ENCODE data around the gene POP5. TPM values are rescaled to one million over a fixed set of nuclear protein-coding genes. Genes with fewer than 3 reads are reported as not detected.
A peak's percentile ranks its signal among the peaks of the same experiment; 100 is the strongest.
"Not testable (repeated sequence)": the region's sequence is repeated elsewhere in the genome, so short reads cannot be mapped to it uniquely, and the experiment has no call there.

Gene POP5, protein sequence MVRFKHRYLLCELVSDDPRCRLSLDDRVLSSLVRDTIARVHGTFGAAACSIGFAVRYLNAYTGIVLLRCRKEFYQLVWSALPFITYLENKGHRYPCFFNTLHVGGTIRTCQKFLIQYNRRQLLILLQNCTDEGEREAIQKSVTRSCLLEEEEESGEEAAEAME
- 10 to 100 TPM; 17.3 to 31.1 (median 24.4) TPM for polyA plus RNA-seq (ENCODE audit: insufficient read length in 10 of 10)
- long read RNA-seq, donor 1, transcript POP5-202 (5 exons, 801 nt), result major isoform, 8 of 12 reads
- long read RNA-seq, donor 1, partial matches to known transcripts, result 0 of 12 reads
- long read RNA-seq, donor 1, other reads (novel, unspliced or antisense), result 0 of 12 reads
- long read RNA-seq, donor 2, partial matches to known transcripts, result 0 of 6 reads
- long read RNA-seq, donor 2, other reads (novel, unspliced or antisense), result 0 of 6 reads
- long read RNA-seq, donor 3, result 0 reads
- long read RNA-seq, donor 4, partial matches to known transcripts, result 0 of 8 reads
- long read RNA-seq, donor 4, other reads (novel, unspliced or antisense), result 0 of 8 reads
- long read RNA-seq, donor 5, transcript POP5-207 (1 exons, 578 nt), result major isoform, 5 of 15 reads
- long read RNA-seq, donor 5, partial matches to known transcripts, result 0 of 15 reads
- long read RNA-seq, donor 5, other reads (novel, unspliced or antisense), result 0 of 15 reads
- long read RNA-seq, donor 6, transcript POP5-202 (5 exons, 801 nt), result major isoform, 8 of 17 reads
- long read RNA-seq, donor 6, partial matches to known transcripts, result 0 of 17 reads
- long read RNA-seq, donor 6, other reads (novel, unspliced or antisense), result 0 of 17 reads
- long read RNA-seq, donor 7, transcript POP5-202 (5 exons, 801 nt), result major isoform, 7 of 10 reads
- long read RNA-seq, donor 7, partial matches to known transcripts, result 0 of 10 reads
- long read RNA-seq, donor 7, other reads (novel, unspliced or antisense), result 0 of 10 reads
- long read RNA-seq, donor 8, partial matches to known transcripts, result 0 of 8 reads
- long read RNA-seq, donor 8, other reads (novel, unspliced or antisense), result 0 of 8 reads
- long read RNA-seq, donor 9, partial matches to known transcripts, result 0 of 2 reads
- long read RNA-seq, donor 9, other reads (novel, unspliced or antisense), result 0 of 2 reads

DNA sequence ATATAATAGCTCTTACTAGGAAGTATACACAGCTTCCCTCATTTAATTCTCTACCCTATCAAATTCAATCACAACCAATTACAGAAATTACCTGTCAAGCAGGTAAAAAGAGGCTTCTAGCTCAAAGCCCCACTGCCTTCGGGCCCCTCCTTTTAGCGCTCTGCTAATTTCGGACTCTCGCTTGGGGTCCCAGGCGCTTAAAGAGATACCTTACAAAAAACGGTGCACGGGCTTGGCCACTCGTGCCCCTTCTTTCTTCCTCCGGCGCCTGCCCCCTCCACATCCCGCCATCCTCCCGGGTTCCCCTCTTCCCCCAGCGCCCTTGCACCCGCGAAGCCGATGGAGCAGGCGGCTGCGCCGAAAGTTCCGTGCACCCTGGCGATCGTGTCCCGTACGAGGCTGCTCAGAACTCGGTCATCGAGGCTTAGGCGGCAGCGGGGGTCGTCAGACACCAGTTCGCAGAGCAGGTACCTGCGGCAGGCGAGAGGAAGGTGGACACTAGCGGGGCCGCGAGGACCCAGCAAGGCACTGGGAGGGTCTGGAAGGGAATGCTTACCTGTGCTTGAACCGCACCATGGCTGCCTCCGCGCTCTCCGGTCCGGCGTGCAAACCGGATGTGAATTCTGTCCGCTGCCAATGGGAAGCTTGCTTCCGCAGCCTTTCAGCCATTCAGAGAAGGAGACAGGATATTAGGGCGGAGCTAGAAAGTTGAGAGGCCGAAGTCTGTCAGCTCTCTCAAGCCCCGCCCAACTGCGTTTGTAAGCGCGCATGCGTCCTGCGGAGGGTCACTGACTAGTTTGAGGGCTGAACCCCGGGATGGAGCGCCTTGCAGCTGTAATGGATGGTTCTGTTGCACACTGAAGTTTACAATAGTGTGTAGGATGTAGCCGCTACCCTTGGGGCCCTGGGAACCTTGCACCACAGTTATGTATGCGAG, at the start of gene POP5:
Gene POP5 (minus strand): TSS at position 616 of the 937 bp plus-strand sequence. CDS start 40 bp downstream, at position 576.
- peak; percentile 97 to 98 (median 97) for DNase-seq

- no peak for DNase-seq
Measured at GRCh38 chr12:120630104-120630892, 49.1 kb upstream of the POP5 start.

- DNase-seq, result no peak
Measured at GRCh38 chr12:120628919-120629318, 47.7 kb upstream of the POP5 start.

DNA sequence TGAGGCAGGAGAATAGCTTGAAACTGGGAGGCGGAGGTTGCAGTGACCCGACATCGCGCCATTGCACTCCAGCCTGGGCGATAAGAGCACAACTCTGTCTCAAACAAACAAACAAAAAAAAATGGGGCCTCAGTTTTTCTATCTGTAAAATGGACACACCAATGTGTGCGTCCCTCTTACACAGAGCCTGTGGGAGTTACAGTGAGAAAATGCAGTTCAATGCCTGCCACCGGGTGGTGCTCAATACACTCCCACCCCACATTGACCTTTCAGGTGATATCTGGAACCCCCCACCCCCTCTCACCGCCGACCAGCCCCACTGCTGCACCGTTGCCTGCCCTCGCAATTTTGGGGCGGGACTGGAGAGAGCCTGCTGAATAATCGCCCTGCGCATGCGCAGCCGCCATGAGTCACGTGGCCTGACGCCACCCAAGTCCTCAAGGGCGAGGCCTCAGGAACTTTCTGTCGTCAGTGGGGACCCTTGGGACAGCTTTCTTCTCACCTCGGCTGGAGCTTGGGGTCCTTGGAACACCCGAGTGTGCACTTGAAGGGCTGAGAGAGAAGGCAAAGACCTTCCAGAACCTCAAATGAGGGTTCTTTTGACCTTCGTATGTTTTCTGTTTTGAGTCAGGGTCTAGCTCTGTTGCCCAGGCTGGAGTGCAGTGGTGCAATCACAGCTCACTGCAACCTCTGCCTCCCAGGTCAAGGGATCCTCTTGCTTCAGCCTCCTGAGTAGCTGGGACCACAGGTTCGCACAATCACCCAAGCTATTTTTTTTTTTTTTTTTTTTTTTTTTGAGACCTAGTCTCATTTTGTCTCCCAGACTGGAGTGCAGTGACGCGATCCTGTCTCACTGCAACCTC, 44.6 kb upstream of the POP5 start:
- DNase-seq, result no peak

DNA sequence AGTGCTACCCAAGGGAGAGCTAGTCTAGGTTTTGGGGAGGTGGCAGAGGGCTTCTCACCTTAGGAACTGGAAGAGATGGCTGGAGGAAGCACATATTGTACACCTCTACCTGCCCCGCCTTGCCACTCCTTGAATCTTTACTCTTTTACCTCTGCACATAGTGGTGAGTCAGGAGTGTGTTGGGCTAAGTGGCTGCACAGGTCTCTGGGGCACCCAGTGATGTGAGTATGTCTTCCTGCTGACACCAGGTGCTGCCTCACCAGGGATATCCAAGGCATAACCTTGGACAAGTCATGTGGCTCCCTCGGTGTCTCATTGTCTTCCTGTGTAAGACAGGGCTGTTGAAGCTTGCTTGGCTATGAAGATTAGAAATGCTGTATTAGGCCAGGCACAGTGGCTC, 39.4 kb upstream of the POP5 start:
- no peak for DNase-seq

DNA sequence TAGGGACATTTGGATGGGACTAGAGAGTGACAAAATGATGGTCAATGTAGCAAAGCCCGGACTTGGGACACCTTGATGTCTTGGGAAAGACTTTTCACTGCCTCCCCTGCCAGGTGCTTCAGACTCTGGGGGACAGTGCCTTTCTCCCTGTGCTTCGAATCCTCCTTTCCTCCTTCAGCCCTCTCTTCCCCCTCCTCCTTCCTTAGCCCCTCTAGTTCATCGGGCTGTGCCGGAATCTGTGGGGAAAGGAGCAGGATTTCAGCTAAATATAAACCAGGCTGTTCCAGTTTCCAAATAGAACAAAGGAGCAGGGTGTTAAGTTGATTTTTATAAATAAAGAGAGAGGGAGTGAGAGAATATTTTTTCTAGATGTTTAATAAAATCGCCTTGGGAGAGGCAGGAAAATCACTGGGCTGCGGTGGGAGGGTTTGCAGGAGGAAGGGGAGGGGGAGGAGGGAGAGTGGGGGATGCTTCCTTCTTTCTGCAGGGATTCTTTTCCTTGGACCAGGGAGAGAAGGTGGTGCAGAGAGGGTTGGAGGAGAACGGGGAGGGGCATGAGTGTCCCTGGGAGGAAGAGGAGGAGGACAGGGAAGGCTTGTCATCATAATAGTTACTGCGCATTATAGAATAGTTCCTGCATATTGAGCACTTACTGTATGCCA, 37.9 kb upstream of the POP5 start:
- DNase-seq, result no peak

GRCh38 chr12:120617767-120618166, 36.6 kb upstream of the POP5 start:
- not testable (repeated sequence) for DNase-seq

- DNase-seq, result not testable (repeated sequence)
Measured at GRCh38 chr12:120617193-120617592, 36.0 kb upstream of the POP5 start.

DNA sequence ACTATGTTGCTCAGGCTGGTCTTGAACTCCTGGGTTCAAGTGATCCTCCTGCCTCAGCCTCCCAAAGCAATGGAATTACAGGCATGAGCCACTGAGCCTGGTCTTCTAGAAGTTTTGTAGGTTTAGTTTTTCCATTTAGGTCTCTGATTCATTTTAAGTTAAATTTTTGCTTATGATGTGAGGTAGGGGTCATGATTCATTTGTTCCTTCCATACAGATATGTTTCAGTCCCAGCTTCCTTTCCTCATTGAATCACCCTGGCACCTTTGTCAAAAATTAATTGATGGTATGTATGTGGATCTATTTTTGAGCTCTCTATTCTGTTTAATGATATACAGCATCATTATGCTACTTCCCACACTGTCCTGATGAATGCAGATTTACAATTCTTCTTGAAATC, 33.6 kb upstream of the POP5 start:
- no peak for DNase-seq

- DNase-seq, result not testable (repeated sequence)
Measured at GRCh38 chr12:120611534-120611933, 30.3 kb upstream of the POP5 start.

- DNase-seq, result no peak
Measured at GRCh38 chr12:120610560-120610959, 29.4 kb upstream of the POP5 start.

GRCh38 chr12:120602416-120602815, 21.2 kb upstream of the POP5 start:
- DNase-seq, result not testable (repeated sequence)

DNA sequence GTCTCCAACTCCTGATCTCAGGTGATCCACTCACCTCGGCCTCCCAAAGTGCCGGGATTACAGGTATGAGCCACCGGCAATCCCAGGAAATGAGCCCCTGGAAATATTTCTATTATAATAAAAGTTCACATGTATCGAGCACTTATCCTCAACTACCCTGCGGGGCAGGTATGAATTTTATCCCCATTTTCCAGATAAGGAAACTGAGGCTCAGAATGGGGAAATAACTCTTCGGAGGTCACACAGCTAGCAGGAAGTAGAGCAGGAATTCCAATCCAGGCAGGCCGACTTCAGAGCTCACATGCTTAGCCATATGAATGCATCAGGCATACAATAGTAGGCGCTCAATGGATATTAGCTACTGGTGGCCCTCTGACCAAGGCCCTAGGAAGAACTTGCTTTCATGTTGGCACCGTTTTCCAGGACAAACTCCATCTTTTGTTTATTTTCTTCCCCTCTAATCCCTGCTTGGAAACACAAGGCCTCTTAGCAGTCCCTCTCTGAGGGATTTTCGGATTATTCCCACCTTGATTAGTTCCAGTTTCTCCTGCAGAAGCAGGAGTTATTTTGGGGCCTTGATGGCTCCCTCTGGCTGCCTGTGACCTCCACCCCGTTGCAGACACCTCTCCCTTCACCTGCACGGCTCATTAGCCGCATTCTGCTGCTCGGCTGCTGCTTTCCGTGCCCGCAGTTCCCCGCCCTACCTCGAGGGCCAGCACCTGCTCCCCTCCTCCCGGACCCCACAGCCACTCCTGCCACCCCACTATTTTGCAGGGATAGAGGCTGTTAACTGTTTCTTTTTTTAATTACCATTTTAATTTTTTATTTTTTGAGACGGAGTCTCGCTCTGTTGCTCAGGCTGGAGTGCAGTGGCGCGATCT, 18.7 kb upstream of the POP5 start:
- no peak for DNase-seq

GRCh38 chr12:120598674-120599463, 17.7 kb upstream of the POP5 start:
- DNase-seq, result no peak

- no peak for DNase-seq
Measured at GRCh38 chr12:120597861-120598260, 16.7 kb upstream of the POP5 start.

DNA sequence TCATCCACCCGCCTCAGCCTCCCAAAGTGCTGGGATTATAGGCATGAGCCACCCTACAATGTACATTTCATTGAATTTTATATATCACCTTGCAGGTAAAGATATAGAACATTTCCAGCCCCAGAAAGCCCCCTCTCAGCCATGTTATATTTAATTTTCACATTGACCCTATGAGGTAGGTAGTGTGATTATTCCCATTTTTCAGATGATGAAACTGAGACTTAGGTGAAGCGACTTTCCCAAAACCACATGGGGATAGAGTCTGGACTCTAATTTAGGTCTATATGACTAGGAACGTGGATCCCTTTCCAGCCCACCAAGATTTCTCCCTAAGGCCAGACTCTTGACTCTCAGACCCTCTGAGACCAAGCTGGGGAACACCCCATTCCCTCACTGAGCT, 15.7 kb upstream of the POP5 start:
- DNase-seq, result no peak
